CD4-positive, alpha-beta T cell treated with Interleukin-1 beta for 1 hour (primary cell): ENCODE measurements around the gene CDH20.

Experiments used
- DNase-seq, 2 donors: peaks; one replicate each; pipeline ENCODE4 v3.0.0-alpha.2; 2020 to 2022

The CDH20 gene

GRCh38 chr18:61333271-61333745 lies at the start of gene CDH20:
Gene CDH20 (plus strand): TSS chr18:61333430.
- no peak for DNase-seq

GRCh38 chr18:61284039-61284438 lies 49.2 kb upstream of the CDH20 start:
- no peak for DNase-seq

- no peak for DNase-seq
Observed at GRCh38 chr18:61285777-61286176, 47.5 kb upstream of the CDH20 start.

- DNase-seq: no peak
Observed at GRCh38 chr18:61286867-61287266, 46.4 kb upstream of the CDH20 start.

- no peak for DNase-seq
Observed at GRCh38 chr18:61290616-61291015, 42.6 kb upstream of the CDH20 start.

- DNase-seq: no peak
Observed at GRCh38 chr18:61292280-61293035, 40.8 kb upstream of the CDH20 start.

- DNase-seq: no peak
Observed at GRCh38 chr18:61295153-61295552, 38.1 kb upstream of the CDH20 start.

- no peak for DNase-seq
Observed at GRCh38 chr18:61308004-61308403, 25.2 kb upstream of the CDH20 start.

- DNase-seq: no peak
Observed at GRCh38 chr18:61308795-61309393, 24.3 kb upstream of the CDH20 start.

GRCh38 chr18:61322265-61322873 lies 10.9 kb upstream of the CDH20 start:
- DNase-seq: no peak

GRCh38 chr18:61323951-61324350 lies 9.3 kb upstream of the CDH20 start:
- no peak for DNase-seq

GRCh38 chr18:61326407-61326806 lies 6.8 kb upstream of the CDH20 start:
- DNase-seq: no peak

- no peak for DNase-seq
Observed at GRCh38 chr18:61329398-61329797, 3.8 kb upstream of the CDH20 start.

GRCh38 chr18:61331051-61331450 lies 2.2 kb upstream of the CDH20 start:
- no peak for DNase-seq

GRCh38 chr18:61333746-61334490 lies 688 bp downstream of the CDH20 start:
- no peak for DNase-seq

- DNase-seq: no peak
Observed at GRCh38 chr18:61334491-61334850, 1.2 kb downstream of the CDH20 start.

- no peak for DNase-seq
Observed at GRCh38 chr18:61334951-61335683, 1.9 kb downstream of the CDH20 start.

GRCh38 chr18:61335684-61336555 lies 2.7 kb downstream of the CDH20 start:
- no peak for DNase-seq

GRCh38 chr18:61336766-61337165 lies 3.5 kb downstream of the CDH20 start:
- no peak for DNase-seq

- no peak for DNase-seq
Observed at GRCh38 chr18:61337527-61337926, 4.3 kb downstream of the CDH20 start.

GRCh38 chr18:61340148-61340547 lies 6.9 kb downstream of the CDH20 start:
- no peak for DNase-seq

- DNase-seq: no peak
Observed at GRCh38 chr18:61348230-61348629, 15.0 kb downstream of the CDH20 start.
